ENCODE data around the gene PRPF4.

The PRPF4 gene

DNA sequence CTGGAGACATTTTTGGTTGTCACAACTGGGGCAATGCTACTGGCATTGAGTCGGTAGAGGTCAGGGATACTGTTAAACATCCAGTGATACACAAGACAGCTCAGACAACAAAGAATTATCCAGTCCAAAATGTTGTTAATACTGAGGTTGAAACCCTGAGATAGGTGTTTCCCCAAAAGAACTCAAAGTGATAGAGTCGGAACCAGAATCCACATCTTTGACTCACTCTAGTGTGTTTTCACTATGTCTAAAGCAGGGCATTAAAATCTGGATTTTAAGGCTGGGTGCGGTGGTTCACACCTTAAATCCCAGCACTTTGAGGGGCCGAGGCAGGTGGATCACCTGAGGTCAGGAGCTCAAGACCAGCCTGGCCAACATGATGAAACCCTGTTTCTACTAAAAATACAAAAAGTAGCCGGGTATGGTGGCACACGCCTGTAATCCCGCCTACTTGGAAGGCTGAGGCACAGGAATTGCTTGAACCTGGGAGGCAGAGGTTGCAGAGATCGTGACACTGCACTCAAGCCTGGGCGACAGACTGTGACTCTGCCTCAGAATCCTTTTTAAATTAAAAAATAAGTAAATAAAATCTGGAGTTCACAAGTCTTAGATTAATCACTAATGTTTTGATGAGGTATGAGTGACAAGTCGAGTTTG, 37.1 kb upstream of the PRPF4 start:
- ChIA-PET CTCF (interaction anchor here (0.7 kb wide), 1 partner anchor 88 kb away, joined by 4 read pairs; the partner anchor contains the start of gene SLC31A2), POLR2A (ENCODE audit: low non-redundant PET) (no interaction called here)
- TF ChIP-seq, protein P1, sequence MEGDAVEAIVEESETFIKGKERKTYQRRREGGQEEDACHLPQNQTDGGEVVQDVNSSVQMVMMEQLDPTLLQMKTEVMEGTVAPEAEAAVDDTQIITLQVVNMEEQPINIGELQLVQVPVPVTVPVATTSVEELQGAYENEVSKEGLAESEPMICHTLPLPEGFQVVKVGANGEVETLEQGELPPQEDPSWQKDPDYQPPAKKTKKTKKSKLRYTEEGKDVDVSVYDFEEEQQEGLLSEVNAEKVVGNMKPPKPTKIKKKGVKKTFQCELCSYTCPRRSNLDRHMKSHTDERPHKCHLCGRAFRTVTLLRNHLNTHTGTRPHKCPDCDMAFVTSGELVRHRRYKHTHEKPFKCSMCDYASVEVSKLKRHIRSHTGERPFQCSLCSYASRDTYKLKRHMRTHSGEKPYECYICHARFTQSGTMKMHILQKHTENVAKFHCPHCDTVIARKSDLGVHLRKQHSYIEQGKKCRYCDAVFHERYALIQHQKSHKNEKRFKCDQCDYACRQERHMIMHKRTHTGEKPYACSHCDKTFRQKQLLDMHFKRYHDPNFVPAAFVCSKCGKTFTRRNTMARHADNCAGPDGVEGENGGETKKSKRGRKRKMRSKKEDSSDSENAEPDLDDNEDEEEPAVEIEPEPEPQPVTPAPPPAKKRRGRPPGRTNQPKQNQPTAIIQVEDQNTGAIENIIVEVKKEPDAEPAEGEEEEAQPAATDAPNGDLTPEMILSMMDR (conservative IDR thresholded peaks at IDR 0.05; ENCODE audit: low read depth): no peak
- no peak for DNase-seq (ENCODE audit: low spot score)
- H3K27ac ChIP-seq: no peak overlapping the region

- CTCF ChIA-PET: interaction anchor here (0.6 to 1.0 kb wide), 2 partner anchors 9 to 192 kb away, joined by 4 to 5 read pairs; no protein-coding TSS in a partner anchor
- POLR2A ChIA-PET (ENCODE audit: low non-redundant PET): no interaction called here
- H3K27ac ChIP-seq: no peak overlapping the region
- TF ChIP-seq, protein P1 (conservative IDR thresholded peaks at IDR 0.05; ENCODE audit: low read depth): no peak
- no peak for DNase-seq (ENCODE audit: low spot score)
These were observed 36.6 kb upstream of the PRPF4 start for GRCh38 chr9:113238859-113239232.

DNA sequence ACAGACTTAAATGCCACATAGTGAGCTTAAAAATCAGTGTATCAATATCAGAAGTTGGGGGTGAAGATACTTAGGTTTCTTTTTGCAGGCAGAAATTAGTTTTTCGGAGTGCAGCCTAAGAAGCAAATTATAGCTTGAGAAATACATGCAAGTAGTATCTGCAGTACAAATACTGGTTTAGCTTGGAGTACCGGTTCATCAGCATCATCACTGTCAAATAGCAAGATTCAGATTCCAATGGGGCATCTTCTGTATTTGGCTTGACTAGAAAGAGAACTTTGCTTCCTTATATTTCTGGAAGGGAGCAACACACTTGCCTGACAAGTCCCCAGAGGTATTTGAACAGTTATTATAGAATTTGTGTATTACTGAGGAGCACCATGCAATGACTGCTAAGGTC, 34.3 kb upstream of the PRPF4 start:
- H3K27ac ChIP-seq: no peak overlapping the region
- DNase-seq (ENCODE audit: low spot score): no peak
- TF ChIP-seq, protein P1 (conservative IDR thresholded peaks at IDR 0.05; ENCODE audit: low read depth): no peak
- POLR2A ChIA-PET (ENCODE audit: low non-redundant PET): no interaction called here
- CTCF ChIA-PET: interaction anchor here (0.5 kb wide), 1 partner anchor 77 kb away, joined by 3 read pairs; no protein-coding TSS in a partner anchor

DNA sequence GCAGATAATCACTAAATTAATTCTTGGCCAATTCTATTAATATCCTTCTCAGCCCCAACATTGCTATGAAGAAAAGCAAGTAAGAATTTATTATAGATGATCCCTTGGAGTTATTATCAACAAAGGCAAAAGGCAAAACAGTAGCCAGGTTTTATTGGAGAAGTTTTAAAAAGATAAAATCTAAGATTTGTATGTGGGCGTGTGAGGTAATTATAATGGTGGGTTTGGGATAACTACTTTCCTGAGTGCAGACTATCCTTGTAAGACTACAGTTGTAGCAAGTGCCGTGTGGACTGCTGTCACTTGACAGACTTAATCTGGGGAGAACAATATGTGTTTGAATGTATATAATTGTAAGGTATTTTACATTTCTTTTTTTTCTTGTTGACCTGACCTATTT, 30.9 kb upstream of the PRPF4 start:
- ChIA-PET POLR2A (ENCODE audit: low non-redundant PET) (no interaction called here), CTCF (no interaction called here)
- no peak overlapping the region for H3K27ac ChIP-seq
- TF ChIP-seq, protein P1 (conservative IDR thresholded peaks at IDR 0.05; ENCODE audit: low read depth): no peak
- DNase-seq (ENCODE audit: low spot score): no peak

DNA sequence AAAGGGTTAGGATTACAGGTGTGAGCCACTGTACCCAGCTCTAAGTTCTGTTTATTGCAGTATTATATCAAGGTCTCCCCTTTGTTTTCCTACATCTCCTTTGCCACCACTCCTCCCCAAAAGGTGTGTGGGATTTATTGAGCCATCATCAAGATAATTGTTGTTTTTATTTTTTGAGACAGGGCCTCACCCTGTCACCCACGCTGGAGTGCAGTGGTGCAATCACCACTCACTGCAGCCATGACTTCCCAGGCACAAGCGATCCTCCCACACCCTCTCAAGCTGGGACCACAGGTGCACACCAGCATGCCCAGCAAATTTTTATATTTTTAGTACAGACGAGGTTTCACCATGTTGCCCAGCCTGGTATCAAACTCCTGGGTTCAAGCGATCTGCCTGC, 29.6 kb upstream of the PRPF4 start:
- DNase-seq (ENCODE audit: low spot score): no peak
- CTCF ChIA-PET: interaction anchor here (0.6 kb wide), 1 partner anchor 27 kb away, joined by 4 read pairs; no protein-coding TSS in a partner anchor
- H3K27ac ChIP-seq: no peak overlapping the region
- POLR2A ChIA-PET (ENCODE audit: low non-redundant PET): no interaction called here
- TF ChIP-seq, protein P1 (conservative IDR thresholded peaks at IDR 0.05; ENCODE audit: low read depth): no peak

- DNase-seq (ENCODE audit: low spot score): no peak
- ChIA-PET CTCF (no interaction called here), POLR2A (ENCODE audit: low non-redundant PET) (no interaction called here)
- TF ChIP-seq, protein P1 (conservative IDR thresholded peaks at IDR 0.05; ENCODE audit: low read depth): no peak
- no peak overlapping the region for H3K27ac ChIP-seq
These were observed 28.5 kb upstream of the PRPF4 start for GRCh38 chr9:113246928-113247327.
